Right forelimb (tissue), 1 donor: ENCODE data around the gene IDUA.
"Not testable (repeated sequence)": the region's sequence is repeated elsewhere in the genome, so short reads cannot be mapped to it uniquely, and the experiment has no call there.

Experiments used
- DNase-seq: peaks from one replicate; pipeline ENCODE4 v3.0.0-alpha.2; 2018

The IDUA gene

DNA sequence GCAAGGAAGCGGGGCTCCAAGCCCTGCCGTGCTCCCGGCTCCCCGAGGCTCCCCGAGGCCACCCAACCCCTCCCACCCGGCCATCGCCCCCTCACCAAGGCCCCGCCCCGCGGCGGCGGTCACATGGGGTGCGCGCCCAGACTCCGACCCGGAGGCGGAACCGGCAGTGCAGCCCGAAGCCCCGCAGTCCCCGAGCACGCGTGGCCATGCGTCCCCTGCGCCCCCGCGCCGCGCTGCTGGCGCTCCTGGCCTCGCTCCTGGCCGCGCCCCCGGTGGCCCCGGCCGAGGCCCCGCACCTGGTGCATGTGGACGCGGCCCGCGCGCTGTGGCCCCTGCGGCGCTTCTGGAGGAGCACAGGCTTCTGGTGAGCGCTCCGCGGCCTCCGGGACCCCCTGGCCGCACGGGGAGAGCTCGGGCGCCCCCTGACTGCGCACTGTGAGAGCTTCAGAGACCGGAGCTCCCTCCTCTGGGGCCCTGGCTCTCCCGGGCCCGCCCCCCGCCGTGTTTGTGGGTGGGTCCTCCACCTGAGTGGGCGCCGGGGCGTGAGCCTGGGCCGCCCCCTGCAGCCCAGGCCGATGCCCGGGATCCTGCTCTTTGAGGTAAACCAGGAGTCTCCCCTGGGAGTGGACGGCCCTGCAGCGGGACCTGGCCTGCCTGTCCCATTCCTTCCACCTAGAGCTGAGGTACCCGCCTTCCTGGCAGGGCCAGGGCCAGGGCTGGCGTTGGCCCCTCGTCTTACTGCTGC is at the start of gene IDUA:
Gene IDUA, plus strand, starts transcription at position 166 of the 745 bp plus-strand sequence. Its CDS starts 41 bp downstream, at position 207.
- peak; percentile 88 for DNase-seq

- DNase-seq, result not testable (repeated sequence)
Observed at GRCh38 chr4:939508-939907, 47.3 kb upstream of the IDUA start.

DNA sequence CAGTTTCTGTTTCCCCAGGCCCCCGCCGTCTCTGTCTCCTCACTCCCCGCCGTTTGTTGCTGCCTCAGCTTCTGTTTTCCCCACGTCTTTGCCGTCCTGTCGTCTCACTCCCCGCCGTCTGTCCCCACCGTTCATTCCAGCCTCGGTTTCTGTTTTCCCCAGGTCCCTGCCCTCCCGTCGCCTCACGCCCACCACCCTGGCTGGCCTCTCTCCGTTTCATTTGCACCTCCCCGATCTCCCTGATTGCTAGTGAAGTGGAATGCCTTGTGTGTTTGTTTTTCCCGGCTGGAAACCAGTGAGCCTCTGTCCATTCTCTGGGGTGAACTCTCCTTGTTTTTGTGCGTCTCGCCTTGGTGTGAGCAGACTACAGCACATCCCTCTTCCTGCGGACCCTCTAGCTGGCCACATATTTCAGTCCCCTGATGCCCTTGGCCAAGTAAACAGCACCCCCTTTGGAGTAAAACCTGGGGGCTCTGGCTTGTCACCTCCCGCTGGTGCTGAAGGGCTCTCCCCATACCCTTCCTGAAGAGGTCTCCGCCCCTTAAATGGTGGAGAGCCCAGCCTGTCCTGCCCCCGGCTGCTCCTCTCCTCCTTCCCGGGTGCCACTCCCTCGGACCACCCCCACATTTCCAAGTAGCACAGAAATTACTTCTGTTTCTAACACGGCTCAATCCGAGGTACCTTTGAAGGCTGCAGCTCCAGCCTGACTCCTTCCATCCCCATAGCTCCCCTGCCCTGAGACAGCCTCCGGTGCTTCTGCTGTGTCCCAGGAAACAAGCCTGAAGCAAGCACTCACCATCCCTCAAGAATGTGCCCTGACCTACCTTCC is 41.4 kb upstream of the IDUA start:
- peak; percentile 37 for DNase-seq

DNA sequence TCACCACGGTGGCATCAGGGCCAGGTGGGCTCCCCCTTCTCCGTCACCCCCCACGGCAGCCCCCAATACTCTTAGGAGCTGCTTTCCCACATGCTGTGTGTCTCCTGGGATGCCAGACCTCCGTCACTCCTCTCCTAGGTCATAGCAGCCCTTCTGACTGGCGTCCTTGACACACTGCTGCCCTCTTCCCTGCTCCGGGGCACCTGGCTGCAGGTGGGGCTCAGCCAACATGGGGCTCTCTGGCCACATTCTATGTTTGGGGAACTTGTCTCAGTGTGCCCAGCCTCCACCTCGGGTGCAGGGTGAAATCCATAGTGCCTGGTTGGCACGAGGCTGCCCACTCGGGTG is 40.8 kb upstream of the IDUA start:
- DNase-seq, result no peak

GRCh38 chr4:946517-947471 is 40.0 kb upstream of the IDUA start:
- peak; percentile 38 for DNase-seq

GRCh38 chr4:947491-947971 is 39.3 kb upstream of the IDUA start:
- peak; percentile 21 for DNase-seq

DNA sequence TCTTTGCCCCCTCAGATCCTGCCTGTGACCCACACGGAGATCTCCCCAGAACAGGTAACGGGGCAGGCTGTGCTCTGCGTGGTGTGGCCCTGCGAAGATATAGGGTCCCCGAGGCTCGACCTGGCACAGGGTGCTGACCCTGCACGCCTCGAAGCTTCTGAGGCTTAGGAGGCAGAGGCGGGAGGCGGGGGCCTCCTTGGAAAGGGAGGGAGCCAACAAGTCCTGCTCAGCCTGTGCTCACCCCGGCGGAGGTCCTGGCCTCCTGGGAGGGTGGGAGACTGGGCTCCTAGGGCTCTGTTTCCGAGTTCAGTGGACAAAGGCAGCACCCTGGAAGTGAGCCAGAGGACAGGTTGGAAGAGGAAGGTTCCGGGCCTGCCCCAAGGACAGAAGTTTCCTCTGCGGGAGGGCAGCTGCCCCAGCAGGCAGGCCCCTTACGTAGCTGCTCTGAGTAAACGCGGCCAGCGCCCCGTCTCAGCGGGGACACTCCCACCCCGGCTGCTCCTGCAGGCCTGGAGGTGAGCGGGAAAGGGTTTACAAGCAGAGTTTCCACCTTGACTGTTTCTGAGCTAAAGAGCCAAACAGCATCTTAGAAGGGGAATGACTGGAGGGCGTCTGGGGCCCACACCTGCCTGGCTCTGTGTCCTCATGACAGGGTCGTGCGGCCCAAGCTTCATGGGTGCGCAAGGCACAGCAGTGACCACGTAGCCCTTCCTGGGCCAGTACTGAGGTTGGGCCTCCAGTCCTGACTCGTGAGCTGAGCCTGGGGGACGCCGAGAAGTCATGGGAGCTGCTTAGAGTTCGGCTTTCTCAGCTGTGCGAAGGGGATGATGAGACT is 38.5 kb upstream of the IDUA start:
- DNase-seq, result peak; percentile 32

GRCh38 chr4:948936-949300 is 37.9 kb upstream of the IDUA start:
- DNase-seq, result peak; percentile 27

- DNase-seq, result peak; percentile 33
Observed at GRCh38 chr4:949656-950055, 37.2 kb upstream of the IDUA start.

- DNase-seq, result peak; percentile 35
Observed at GRCh38 chr4:950136-951020, 36.5 kb upstream of the IDUA start.

- peak; percentile 17 for DNase-seq
Observed at GRCh38 chr4:951186-951585, 35.7 kb upstream of the IDUA start.

DNA sequence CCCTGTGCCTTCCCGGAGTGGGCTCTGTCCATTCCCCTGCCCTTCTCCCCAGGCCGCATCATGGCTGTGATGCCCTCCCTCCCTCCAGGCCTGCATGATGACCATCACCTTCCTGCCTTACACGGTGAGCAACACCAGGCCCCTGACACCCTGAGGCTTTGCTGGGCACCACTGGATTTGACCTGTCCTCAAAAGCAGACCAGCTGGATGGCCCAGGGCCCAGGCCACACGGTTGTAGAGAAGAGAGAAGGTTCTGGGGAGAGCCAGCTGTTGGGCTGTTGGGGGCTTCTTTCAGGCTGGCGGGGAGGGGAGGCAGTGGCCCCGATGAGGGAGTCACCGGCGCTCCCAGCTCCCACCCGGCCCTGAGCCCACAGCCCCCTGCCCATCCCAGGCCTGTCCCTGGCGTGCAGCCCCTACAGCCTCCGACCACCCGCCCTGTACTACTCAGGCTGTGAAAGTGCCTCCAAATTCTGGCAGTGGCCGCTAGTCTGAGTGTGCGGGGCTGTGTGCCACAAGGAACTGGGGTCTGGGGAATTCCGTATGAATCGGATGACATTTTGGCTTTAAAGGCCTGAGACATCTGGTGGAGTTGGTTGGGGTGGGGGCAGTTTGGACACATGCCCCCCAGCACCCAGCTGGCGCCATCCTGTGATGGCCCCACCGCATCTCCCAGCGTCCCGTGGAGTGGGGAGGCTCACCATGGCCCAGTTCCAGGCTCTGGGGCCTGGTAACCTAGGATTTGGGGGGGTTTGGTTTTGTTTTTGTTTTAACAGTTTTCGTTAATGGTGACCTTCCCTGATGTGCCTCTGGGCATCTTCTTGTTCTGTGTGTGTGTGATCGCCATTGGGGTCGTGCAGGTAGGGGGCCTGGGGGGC is 35.0 kb upstream of the IDUA start:
- peak; percentile 41 for DNase-seq

DNA sequence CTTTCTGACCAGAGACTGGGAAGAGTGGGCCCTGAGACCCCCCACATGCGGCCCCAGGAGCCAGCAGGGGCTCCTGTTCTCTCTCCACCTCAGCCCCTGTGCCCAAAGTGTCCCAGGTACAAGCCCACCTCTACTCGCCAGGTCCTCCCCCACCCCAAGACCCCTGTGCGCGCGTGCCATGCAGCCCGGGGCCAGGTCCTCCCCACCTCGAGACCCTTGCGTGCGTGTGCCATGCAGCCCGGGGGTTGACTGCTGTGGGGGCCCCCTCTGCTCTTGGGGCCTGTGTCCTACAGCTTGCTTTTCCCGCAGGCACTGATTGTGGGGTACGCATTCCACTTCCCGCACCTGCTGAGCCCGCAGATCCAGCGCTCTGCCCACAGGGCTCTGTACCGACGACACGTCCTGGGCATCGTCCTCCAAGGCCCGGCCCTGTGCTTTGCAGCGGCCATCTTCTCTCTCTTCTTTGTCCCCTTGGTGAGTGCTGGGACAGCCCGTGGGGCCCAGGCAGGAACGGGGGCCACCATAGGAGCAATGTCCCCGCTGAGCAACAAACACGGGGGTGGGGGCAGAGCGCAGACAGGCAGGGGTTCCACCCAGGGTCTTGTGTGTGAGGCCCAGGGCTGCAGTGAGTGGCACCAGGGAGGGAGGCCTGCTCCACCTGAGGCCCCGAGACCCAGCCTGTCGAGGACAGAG is 33.8 kb upstream of the IDUA start:
- peak; percentile 20 for DNase-seq

DNA sequence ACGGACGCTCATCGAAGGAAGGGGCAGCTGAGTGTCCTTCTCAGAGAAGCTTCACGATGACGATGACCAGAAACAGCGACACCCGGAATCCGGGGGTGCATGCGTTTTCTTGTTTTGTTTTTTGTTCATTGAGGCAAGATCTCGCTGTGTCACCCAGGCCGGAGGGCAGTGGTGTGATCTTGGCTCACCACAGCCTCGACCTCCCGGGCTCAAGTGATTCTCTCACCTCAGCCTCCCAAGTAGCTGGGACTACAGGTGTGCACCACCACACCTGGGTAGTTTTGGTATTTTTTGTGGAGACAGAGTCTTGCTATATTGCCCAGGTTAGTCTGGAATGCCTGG is 33.3 kb upstream of the IDUA start:
- no peak for DNase-seq

DNA sequence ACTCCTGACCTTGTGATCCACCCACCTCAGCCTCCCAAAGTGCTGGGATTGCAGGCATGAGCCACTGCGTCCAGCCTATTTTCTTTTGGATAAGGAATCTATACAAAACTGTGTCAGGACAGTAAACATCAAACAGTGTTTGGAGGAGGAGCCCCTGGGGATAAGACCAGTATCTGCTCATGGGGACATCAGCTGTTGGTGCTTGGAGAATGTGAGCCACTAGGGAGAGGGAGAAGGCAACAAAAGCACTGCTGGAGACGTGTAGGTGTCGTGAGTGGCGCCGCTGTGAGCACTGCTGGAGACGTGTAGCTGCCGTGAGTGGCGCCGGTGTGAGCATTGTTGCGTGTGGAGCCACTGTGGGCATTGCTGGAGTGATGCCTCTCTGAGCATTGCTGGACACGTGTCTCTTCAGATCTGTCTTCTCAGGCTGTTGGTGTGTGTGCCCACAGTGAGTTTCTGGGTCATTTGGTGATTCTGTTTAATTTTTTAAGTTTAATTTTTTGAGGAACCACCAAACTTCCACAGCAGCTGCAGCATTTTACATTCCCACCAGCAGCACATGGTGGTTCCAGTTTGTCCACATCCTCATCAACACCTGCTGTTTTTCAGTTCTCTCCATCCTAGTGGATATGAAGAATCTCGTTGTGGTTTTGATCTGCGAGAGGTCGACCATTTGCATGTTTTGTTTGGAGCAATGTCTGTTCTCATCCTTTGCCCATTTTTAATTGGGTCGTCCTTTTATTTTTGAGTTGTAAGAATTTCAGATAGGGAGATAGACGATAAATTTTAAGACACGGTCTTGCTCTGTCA is 32.4 kb upstream of the IDUA start:
- DNase-seq, result peak; percentile 37

GRCh38 chr4:955161-955921 is 31.5 kb upstream of the IDUA start:
- peak; percentile 37 for DNase-seq

- peak; percentile 21 for DNase-seq
Observed at GRCh38 chr4:955931-956381, 30.9 kb upstream of the IDUA start.
